WTC11 (cell line): ENCODE results near the gene TNS4. TPM values are rescaled to one million over a fixed set of nuclear protein-coding genes. Genes with fewer than 3 reads are reported as not detected.

Source experiments
- ATAC-seq: fragments of 200-7000 bp; cut with Tn5 transposase; 2 replicates; pipeline ENCODE4 v1.10.0; 2021; ENCODE audit warnings: mild to moderate bottlenecking, moderate library complexity
- CTCF ChIA-PET: fragments of 300-600 bp; sonication (Branson Sonifier 250); formaldehyde crosslinking; loops from one replicate; lab custom pipeline; 2021; ENCODE audit warnings: antibody characterized with exemption; lab: Charles Lee
- POLR2A ChIA-PET: fragments of 350-600 bp; sonication (Branson Sonifier 250); formaldehyde crosslinking; loops from one replicate; lab custom pipeline; 2021; ENCODE audit warnings: antibody characterized with exemption; lab: Charles Lee
- DNase-seq: peaks from one replicate; pipeline ENCODE4 v3.0.0; 2021; ENCODE audit warnings: low spot score
- H3K27ac Mint-ChIP-seq: 2 replicates; pipeline ENCODE4 v1.8.0; 2021; ENCODE audit warnings: mixed read lengths
- H3K27me3 Mint-ChIP-seq: 2 replicates; pipeline ENCODE4 v1.8.0; 2021; ENCODE audit warnings: low read depth, mild to moderate bottlenecking, moderate library complexity, mixed read lengths
- H3K36me3 Mint-ChIP-seq: 2 replicates; pipeline ENCODE4 v1.8.0; 2021; ENCODE audit warnings: mixed read lengths
- H3K4me1 Mint-ChIP-seq: 2 replicates; pipeline ENCODE4 v1.8.0; 2022; ENCODE audit warnings: mixed read lengths
- H3K4me3 Mint-ChIP-seq: 2 replicates; pipeline ENCODE4 v1.8.0; 2021; ENCODE audit warnings: mild to moderate bottlenecking, moderate library complexity, mixed read lengths
- H3K9me3 Mint-ChIP-seq: 2 replicates; pipeline ENCODE4 v1.8.0; 2021; ENCODE audit warnings: mixed read lengths
- AR ChIP-seq: fragments of 250-450 bp; sonication (Bioruptor Pico); IDR thresholded peaks from 2 replicates; pipeline ENCODE4 v1.9.0; 2021; ENCODE audit warnings: mild to moderate bottlenecking
- ATF1 ChIP-seq: sonication (generic); formaldehyde crosslinking; IDR thresholded peaks from 2 replicates; pipeline ENCODE4 v1.8.1; 2023; ENCODE audit warnings: mild to moderate bottlenecking, moderate library complexity, missing genetic modification reagents
- ATF2 ChIP-seq: sonication (generic); formaldehyde crosslinking; IDR thresholded peaks from 2 replicates; pipeline ENCODE4 v1.8.1; 2022; ENCODE audit warnings: low read depth, missing genetic modification reagents, borderline replicate concordance
- ATF6 ChIP-seq: sonication (generic); formaldehyde crosslinking; IDR thresholded peaks from 2 replicates; pipeline ENCODE4 v1.8.1; 2023; ENCODE audit warnings: mild to moderate bottlenecking, missing genetic modification reagents
- CREM ChIP-seq: sonication (generic); formaldehyde crosslinking; IDR thresholded peaks from 2 replicates; pipeline ENCODE4 v1.8.1; 2022; ENCODE audit warnings: mild to moderate bottlenecking, missing genetic modification reagents, moderate library complexity
- CTCF ChIP-seq: fragments of 200-600 bp; IDR thresholded peaks from 2 replicates; pipeline ENCODE4 v1.8.0; 2022; ENCODE audit warnings: antibody characterized with exemption
- IRF2 ChIP-seq: sonication (generic); formaldehyde crosslinking; IDR thresholded peaks from 2 replicates; pipeline ENCODE4 v1.8.0; 2022; ENCODE audit warnings: low read depth, missing genetic modification reagents, borderline replicate concordance
- MYBL2 ChIP-seq: sonication (generic); formaldehyde crosslinking; IDR thresholded peaks from 2 replicates; pipeline ENCODE4 v1.8.1; 2023; ENCODE audit warnings: mild to moderate bottlenecking, moderate library complexity, missing genetic modification reagents
- NFE2L1 ChIP-seq: sonication (generic); formaldehyde crosslinking; IDR thresholded peaks from 2 replicates; pipeline ENCODE4 v1.8.1; 2023; ENCODE audit warnings: missing genetic modification reagents
- NFYB ChIP-seq: sonication (generic); formaldehyde crosslinking; conservative IDR thresholded peaks from 2 replicates; pipeline ENCODE4 v1.8.0; 2022; ENCODE audit warnings: low read depth, missing genetic modification reagents
- PRDM15 ChIP-seq: sonication (generic); formaldehyde crosslinking; IDR thresholded peaks from 2 replicates; pipeline ENCODE4 v1.8.0; 2022; ENCODE audit warnings: missing genetic modification reagents
- SOX15 ChIP-seq: fragments of 250-450 bp; sonication (Bioruptor Pico); IDR thresholded peaks from 2 replicates; pipeline ENCODE4 v1.9.0; 2021; ENCODE audit warnings: mild to moderate bottlenecking
- TCF7 ChIP-seq: sonication (generic); formaldehyde crosslinking; IDR thresholded peaks from 2 replicates; pipeline ENCODE4 v1.8.0; 2022; ENCODE audit warnings: mild to moderate bottlenecking, low read depth, missing genetic modification reagents, moderate library complexity
- TEAD4 ChIP-seq: sonication (generic); formaldehyde crosslinking; IDR thresholded peaks from 2 replicates; pipeline ENCODE4 v1.8.0; 2022; ENCODE audit warnings: mild to moderate bottlenecking, missing genetic modification reagents
- TP53 ChIP-seq: sonication (generic); formaldehyde crosslinking; IDR thresholded peaks from 2 replicates; pipeline ENCODE4 v1.8.1; 2023; ENCODE audit warnings: mild to moderate bottlenecking, missing genetic modification reagents
- USF2 ChIP-seq: sonication (generic); formaldehyde crosslinking; IDR thresholded peaks from 2 replicates; pipeline ENCODE4 v1.8.1; 2023; ENCODE audit warnings: mild to moderate bottlenecking, missing genetic modification reagents, moderate library complexity
- ZBTB21 ChIP-seq: sonication (generic); formaldehyde crosslinking; IDR thresholded peaks from 2 replicates; pipeline ENCODE4 v1.8.1; 2023; ENCODE audit warnings: mild to moderate bottlenecking, missing genetic modification reagents, borderline replicate concordance
- ZNF138 ChIP-seq: sonication (generic); formaldehyde crosslinking; conservative IDR thresholded peaks from 2 replicates; pipeline ENCODE4 v1.8.1; 2022; ENCODE audit warnings: mild to moderate bottlenecking, moderate library complexity, missing genetic modification reagents
- ZNF263 ChIP-seq: sonication (generic); formaldehyde crosslinking; IDR thresholded peaks from 2 replicates; pipeline ENCODE4 v1.8.1; 2022; ENCODE audit warnings: low read depth, mild to moderate bottlenecking, moderate library complexity, missing genetic modification reagents
- ZNF396 ChIP-seq: fragments of 250-450 bp; sonication (Bioruptor Pico); IDR thresholded peaks from 2 replicates; pipeline ENCODE4 v1.8.0; 2021; ENCODE audit warnings: mild to moderate bottlenecking, moderate library complexity, borderline replicate concordance
- ZNF423 ChIP-seq: fragments of 250-450 bp; sonication (Bioruptor Pico); IDR thresholded peaks from 2 replicates; pipeline ENCODE4 v2.1.2; 2022; ENCODE audit warnings: mild to moderate bottlenecking, moderate library complexity
- ZSCAN18 ChIP-seq: fragments of 250-450 bp; sonication (Bioruptor Pico); IDR thresholded peaks from 2 replicates; pipeline ENCODE4 v2.1.2; 2022; ENCODE audit warnings: mild to moderate bottlenecking, moderate library complexity
- total RNA-seq: library from RNA; stranded (reverse); gene quantifications from 3 replicates; pipeline ENCODE4 v1.2.3, GENCODE V29; 2021

TNS4 gene
- total RNA-seq, 1 experiment from 2014 or later, result 0.87 TPM

- TF ChIP-seq ZSCAN18 (CRISPR knock-in tag), result no peak
- no peak for TF ChIP-seq IRF2 (CRISPR knock-in tag)
- TF ChIP-seq NFYB (CRISPR knock-in tag), result no peak
- TF ChIP-seq PRDM15 (CRISPR knock-in tag), result no peak
- no peak for TF ChIP-seq ZNF138 (CRISPR knock-in tag)
- TF ChIP-seq, all 79 proteins: peak for 0
Observed at GRCh38 chr17:40515491-40516041, 14.1 kb upstream of the TNS4 start (continued).

- CTCF ChIA-PET, result no interaction called here
- no peak overlapping the region for H3K27ac Mint-ChIP-seq
- TF ChIP-seq SOX15 (CRISPR knock-in tag) (no peak), ZNF263 (CRISPR knock-in tag) (no peak), TCF7 (CRISPR knock-in tag) (no peak), ZNF423 (CRISPR knock-in tag) (no peak), ATF6 (no peak), CTCF (no peak), ATF2 (CRISPR knock-in tag) (no peak), MYBL2 (CRISPR knock-in tag) (no peak), TP53 (no peak), IRF2 (CRISPR knock-in tag) (no peak), TEAD4 (CRISPR knock-in tag) (no peak), ZNF396 (no peak), CREM (no peak), NFE2L1 (CRISPR knock-in tag) (no peak), ZBTB21 (no peak), AR (CRISPR knock-in tag) (no peak), USF2 (CRISPR knock-in tag) (no peak), ATF1 (CRISPR knock-in tag) (no peak)
- TF ChIP-seq, all 79 proteins: peak for 0
- Mint-ChIP-seq H3K36me3 (no peaks in the 10 kb centered on the region), H3K27me3 (no peaks in the 10 kb centered on the region), H3K9me3 (no peaks in the 10 kb centered on the region), H3K4me1 (peaks cover 25% of the 10 kb centered on the region), H3K4me3 (no peak overlapping the region)
- DNase-seq (no peak), ATAC-seq (no peak)
- POLR2A ChIA-PET, result no interaction called here
Observed at GRCh38 chr17:40515011-40515410, 13.6 kb upstream of the TNS4 start.
